DLD1 (cell line): Measurements from ENCODE around the gene ZDHHC1.

Source experiments
- in situ Hi-C: cut with HindIII; loops from 2 replicates; pipeline ENCODE4 v1.10.0; 2017; ENCODE audit warnings: low sequenced_read_pairs

Gene ZDHHC1, protein sequence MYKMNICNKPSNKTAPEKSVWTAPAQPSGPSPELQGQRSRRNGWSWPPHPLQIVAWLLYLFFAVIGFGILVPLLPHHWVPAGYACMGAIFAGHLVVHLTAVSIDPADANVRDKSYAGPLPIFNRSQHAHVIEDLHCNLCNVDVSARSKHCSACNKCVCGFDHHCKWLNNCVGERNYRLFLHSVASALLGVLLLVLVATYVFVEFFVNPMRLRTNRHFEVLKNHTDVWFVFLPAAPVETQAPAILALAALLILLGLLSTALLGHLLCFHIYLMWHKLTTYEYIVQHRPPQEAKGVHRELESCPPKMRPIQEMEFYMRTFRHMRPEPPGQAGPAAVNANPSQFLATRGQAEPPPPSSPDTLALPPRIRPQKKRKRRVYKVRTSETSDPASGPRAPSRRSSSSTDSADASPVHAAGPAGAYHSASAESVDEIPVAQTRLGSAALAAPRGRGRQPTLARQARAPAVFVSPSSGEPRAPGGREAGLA

DNA sequence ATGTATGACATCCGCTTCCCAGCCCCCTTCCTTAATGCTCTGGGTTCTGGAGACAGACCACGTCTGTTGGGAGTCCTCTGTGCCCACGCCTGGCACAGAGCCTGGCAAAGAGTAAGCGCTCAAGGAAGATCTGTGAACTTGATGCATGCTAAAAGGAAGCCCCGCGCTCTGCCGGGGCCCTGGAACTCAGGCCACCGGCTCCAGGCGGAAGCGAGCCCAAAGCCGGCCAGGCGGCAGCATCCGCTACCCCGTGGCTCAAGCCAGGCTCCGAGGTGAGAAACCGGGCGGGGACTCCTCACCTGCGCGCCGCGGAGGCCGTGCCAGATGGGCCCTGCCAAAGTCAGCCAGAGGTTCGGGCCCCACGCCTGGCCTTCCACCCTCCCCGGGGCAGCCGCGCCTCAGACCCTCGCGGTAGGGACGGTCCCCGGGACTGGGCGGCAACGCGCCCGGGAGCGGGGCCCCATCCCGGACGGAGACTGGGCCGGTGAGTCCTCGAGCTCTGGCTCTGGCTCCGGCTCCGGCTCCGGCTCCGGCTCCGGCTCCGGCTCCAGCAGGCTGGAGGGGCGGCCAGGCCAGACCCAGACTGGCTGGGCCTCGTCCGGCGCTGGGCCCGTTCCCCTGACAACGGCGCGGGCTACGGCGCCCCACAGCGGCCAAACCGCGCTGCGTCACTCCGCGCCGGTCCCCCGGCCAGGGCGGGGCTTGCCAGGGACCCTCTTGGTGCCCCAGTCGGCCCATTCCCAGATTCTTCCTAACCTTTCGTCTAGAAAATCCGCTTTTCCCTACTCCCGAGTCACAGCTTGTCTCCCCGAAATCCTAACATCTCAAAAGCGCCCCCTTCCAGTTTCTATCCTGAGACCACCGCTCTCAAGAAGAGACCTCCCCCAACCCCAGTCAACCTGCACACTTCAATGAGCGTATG is at the start of gene ZDHHC1:
ZDHHC1 (minus strand) TSS at position 606 of the 922 bp plus-strand sequence. CDS start 8,702 bp downstream, outside the sequence.
- in situ Hi-C loops = no loop called here

DNA sequence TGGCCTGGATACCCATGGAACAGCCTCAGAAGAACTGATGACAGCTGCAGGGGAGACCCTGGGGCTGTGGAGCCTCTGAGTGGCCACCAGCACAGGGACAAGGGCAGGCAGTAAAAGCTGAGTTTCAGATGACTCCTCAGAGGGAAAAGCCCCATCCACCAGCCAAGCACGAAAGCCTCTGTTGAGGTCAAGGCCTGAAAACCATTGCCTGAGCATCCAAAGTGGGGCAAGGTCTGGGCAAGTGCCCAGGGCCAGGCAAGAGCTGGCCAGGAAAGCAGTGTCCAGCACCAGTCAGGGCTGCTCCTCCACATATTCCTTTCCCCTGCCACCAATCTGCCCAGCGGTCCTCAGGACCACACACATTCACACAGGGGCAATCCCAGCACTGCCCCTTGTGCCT is 48.3 kb upstream of the ZDHHC1 start:
- in situ Hi-C loops = no loop called here

DNA sequence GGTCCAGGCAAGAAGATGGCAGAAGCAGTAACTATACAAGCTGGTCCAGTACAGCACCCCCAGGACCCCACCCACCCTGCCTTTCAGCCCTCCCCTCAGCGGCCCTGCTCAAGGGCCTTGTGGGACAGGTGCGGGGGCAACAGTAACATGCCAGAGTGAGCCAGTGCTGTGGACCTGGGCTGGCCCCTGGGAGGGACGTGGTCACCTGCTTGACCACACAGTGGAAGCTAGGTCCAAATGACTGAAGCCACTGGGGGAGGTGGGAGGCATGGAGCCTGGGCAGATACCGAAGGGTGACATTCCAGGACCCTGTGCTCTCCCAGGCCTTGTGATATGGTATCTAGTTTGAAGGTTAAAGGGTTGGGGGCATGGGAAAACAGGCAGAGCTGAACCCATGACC is 47.4 kb upstream of the ZDHHC1 start:
- in situ Hi-C loops = no loop called here

DNA sequence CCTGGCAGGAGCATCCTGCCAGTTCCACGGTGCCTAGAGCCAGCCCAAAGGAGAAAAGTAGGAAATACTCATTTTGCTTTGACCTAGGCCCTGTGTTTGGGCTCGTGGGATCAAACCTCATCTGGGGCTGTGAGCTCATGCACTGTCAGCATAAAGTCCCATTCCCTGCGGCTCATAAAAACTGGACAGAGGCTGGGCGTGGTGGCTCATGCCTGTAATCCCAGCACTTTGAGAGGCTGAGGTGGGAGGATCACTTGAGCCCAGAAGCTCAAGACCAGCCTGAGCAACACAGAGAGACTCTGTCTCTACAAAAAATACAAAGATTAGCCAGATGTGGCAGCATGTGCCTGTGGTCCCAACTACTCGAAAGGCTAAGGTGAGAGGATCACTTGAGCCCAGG is 46.8 kb upstream of the ZDHHC1 start:
- in situ Hi-C loops = no loop called here

DNA sequence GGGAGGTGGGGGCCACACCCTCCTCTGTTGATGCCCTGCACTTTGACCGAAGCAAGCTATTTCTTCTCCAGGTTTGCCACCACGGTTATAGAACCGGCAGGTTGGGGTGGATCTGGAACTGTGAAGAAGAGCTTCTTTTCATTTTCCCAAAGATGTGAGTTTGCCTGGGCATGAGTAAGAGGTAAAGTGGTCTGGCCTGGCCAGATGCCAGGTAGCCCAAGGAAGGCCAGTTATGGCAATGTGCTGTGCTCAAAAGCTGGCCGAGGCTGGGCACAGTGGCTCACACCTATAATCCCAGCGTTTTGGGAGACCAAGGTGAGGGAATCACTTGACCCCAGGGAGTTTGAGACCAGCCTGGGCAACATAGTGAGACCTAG is 46.0 kb upstream of the ZDHHC1 start:
- in situ Hi-C loops = no loop called here

DNA sequence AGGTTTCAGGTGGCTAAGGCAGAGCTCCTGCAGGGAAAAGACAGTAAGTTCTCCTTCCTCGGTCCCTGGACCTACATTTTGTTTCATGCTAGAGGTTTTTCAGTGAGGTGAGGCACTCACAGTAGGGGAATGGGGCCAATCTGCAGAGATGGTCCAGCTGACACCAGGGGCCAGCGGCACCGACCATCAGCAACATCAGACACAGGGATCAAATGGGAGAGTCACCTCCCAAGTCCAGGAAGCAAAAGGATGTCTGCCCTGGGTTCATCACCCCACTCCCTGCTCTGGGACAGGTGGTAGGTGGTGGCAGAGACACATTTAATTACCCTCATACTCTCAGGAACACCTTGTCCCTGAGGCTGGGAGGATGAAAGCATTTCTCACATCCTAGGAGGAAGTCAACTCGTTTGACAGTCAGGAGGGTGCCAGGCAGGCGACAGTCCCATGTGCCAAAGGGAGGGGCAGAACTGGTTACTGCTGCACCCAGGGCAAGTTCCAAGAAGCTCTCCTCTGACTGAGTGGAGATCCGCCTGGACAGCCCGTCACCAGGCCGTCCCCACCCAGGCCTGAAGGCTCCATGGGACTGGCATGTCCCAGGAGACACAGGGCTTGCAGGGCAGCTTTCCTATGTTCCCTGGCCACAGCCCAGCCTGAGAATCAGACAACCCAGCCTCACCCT is 45.5 kb upstream of the ZDHHC1 start:
- in situ Hi-C loops = no loop called here

DNA sequence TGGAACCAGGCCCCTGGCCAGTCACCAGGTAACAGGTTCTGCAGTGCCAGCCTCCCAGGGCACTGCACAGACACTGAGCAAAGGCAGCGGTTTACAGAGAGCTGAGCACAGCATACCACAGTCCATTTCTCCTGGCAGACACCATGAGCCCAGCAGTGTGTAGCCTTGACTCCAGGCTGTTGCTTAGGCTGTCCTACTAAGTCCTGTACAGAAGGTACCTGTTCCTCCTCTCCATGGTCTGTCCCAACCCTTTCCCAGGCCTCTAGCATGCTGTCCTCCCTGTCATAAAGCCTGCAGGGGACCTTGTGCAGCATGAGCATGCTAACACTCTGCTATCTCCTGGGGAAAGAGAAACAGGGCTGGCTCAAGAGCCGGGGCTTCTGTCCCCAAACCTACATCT is 44.7 kb upstream of the ZDHHC1 start:
- in situ Hi-C loops = no loop called here

DNA sequence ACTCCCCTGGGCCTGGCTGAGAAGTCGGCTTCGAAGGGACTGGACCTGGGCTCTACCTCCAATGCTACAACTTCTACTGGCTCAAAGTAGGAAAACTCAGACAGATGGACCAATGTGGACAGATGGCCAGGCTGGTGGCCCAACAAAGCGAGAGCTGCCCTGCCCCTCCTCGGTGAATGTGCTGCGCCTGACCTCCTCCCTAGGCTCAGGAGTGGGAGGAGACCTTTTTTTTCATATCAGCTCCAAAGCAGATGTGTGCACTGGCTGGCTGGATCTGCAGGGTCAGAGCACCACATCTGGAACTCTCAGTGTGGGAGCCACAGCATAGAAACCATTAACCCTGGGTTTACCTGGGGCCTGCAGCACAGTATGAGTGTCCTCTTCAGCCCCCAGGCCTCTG is 43.9 kb upstream of the ZDHHC1 start:
- in situ Hi-C loops = no loop called here

DNA sequence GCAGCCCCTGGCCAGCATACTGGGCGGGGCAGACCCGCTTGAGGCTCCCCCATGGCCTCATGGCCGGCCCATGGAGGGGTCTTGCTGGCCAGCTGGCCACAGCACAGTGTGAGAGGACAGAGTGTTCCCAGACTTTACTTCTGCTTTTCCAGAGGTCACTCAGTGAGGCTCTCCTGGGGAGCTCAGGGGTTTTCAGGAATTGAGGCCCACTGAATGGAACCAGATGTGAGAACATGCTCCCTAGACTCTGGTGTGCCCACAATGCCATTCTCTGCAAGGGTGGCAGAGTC is 43.5 kb upstream of the ZDHHC1 start:
- in situ Hi-C loops = no loop called here

DNA sequence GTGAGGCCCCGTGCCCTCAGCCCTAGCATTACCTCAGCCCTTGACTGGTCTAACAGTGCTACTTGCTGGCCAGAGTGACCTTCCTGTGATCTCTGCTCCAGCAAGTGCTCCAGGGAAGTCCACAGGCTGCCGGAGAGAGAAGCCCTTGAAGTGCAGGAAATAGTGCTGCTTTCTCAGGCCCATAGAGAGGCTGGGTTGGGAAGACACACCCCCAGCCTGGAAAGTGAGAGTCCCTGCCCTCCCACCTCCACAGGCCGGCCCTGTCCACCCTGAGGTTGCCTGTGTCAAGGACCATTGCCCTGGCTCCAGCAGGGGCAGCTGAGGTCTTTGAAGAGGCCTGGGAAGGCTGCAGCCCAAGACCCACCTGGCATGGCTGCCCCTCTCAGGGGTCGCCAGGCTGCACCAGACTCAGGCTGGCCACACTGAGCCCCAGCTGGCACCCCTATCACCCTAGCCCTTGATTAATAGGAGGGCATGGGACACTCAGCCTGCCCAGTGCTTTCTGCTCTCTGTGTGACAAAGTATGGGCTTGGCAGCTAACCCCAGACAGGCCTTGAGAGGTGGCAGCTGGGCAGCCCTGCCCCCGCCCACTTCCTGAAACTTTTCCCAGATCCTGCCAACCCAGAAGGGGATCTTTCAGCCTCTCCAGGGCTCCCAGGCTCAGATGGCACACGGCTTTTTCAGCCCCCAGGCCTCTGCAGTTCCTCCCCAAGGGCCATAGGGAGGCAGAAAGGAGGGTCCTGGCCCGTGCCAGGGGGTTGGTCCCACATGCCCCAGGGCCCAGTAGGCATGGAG is 43.0 kb upstream of the ZDHHC1 start:
- in situ Hi-C loops = no loop called here

DNA sequence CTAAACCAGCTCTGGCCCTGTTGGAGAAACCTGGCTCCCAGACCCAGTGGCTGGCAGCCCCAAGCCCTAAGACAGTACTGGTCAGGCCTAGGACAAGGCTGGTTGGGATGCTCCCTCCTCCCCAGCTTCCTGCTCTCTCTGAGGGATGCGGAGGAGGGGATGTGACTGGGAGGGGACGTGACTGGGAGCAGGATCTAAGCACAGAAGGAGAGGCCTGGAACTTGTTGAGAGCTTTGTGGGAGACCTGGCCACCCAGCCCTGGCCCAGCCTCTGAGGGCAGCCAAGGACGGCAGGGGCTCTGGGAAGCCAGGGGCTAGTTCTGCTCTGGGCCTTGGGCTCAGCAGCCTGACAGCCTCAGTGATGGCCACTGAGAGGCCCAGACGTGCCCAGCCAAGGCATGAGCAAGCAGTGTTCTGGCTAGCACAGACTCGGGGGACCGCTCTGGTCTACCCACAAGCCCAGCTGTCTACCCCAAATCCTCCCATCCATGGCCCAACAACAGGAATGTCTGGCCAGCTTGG is 41.9 kb upstream of the ZDHHC1 start:
- in situ Hi-C loops = no loop called here

DNA sequence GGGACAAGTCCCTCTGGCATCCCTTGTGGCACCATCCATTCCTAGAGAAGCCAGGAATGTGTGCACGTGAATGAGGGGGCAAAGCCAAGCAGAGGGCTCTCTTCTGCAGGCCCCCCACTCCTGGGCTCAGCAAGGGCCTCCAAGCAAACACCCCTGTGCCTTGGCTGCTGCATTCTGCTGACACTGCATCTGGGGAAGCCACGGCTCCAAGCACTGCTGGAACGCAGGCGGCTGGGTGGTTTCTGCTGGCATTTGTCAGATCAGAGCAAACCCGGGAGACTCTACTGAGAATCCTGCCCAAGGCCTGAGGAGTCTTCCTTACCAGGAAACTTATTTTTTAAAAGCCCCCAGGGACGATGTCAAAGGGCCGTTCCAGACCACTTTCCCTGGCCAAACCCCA is 41.3 kb upstream of the ZDHHC1 start:
- in situ Hi-C loops = no loop called here

DNA sequence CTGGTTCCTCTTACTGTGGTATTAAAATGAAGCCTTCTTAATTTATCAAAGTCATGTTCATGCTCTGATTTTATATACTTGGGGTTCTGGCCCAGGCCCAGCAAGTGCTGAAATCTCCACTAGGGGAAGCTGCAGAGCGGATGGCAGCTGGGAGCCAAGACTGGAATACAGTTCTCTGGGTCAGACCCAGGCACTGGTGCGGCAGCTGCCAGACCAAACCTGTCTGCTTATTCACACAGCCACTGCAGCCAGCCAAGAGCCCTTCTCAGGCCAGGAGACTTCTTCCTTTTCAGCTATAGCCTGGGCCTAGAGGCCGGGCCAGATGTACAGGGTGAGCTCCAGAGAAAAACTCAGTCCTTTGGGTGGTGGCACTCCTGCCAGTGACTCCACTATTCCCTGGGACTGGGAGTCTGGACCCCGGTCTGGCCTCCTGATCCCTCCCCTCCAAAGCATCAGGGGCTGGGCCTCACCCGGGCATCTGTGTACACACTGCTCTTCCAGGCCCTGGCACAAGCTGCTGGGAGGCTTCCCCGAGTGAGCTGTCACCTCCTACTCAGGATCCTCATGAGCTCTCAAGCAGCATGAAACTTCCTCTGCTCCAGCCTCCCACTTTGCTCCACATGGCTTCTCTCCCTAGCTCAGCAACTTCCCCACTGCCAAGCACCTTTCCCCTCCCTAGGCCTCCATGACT is 40.3 kb upstream of the ZDHHC1 start:
- in situ Hi-C loops = no loop called here

DNA sequence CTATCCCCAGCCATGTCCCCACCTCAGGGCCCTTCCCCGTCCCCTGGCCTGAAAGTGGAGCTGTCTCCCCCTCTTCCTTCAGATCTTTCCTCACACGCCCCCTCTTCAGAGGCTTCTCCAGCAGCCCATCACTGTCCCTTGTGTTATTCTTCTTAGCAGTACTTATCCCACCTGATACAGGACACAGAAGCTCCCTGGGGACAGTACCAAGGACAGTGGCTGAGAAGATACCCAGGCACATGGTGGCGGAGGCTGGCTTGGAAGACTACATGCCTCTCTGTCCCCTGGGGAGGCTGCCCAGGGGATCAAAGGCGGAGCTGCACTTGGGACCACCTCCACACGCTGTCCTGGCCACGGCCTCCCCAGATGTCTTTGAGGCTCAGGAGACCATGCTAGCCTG is 38.6 kb upstream of the ZDHHC1 start:
- in situ Hi-C loops = no loop called here

DNA sequence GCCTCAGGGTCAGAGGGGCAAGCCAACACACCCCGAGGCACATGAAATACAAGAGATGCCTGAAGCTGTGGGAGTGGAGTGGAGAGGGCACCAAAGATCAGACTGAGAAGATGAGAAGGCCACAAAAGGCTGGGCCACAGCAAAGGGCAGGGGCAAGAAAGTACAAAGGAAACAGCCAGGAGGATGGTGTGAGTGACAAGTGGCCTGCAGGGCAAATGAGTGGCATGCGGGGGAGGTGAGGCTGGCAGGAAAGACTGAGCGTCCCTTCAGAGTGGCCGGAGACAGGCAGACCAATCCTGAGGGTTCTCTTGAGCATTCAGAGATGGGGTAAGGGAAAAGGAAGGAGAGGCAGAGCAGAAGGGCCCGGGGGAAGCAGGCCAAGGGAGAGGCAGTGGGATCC is 37.8 kb upstream of the ZDHHC1 start:
- in situ Hi-C loops = no loop called here

DNA sequence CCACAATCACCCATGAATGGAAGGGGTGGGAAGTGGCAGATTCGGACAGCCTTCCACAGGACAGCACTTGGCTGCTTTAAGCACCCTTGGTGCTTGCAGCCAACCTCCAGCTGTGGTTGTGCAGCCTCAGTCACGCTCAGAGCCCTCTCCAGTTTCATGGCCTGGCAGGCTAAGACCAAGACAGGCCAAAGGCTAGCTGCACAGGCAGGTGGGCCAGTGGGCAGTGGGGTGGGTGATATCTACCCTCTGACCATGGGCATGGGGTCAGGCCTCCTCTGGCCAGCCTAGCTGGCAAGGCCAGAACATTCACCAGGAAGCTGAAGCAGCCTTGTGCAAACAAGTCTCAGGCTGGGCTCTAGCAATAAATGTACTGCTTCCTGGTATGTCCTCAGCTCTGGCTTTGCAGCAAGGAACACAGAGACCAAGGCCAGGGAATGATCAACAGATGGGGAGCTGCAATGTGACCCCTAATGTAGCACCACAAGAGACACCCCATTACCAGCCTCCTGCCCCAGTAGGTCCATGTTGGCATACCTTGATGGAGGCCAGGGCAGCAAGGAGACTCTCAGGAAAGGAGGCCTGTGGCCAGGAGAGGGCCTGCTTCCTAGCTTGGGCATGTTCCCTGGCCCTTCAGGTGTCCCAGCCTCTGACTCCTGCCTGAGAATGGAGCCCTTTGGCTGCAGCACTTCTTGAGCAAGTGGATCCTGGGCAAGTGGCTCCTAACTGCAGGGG is 35.6 kb upstream of the ZDHHC1 start:
- in situ Hi-C loops = no loop called here

DNA sequence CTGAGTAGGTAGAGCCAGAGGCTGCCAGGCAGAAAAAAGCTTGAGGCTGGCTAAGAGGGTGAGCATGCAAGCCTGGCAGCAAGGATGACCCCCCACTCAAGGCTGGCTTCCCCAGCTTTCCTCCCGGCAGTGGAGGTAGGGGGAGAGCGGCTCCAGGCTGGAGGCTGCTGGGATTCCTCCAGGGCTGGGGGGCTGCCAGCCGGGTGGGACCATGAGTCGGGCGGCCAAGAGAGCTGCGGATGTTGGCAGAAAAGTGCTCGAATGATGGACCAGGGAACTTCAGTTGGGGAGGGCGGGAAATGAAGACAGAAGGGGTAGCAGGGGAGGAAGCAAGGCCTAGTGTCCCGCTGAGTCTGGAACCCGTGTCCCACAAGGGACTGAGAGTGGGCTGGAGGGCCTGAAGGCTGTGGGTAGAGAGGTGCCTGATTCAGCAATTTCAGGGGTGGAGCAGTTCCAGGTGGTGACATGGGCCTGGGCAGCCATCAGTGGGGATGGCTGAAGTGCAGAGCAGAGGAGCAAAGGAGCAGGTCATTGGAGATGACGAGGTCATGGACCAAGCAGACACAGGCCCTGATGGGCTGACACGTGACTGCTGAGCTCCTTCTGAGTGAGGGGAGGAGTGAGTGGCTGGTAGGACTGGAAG is 34.9 kb upstream of the ZDHHC1 start:
- in situ Hi-C loops = no loop called here

DNA sequence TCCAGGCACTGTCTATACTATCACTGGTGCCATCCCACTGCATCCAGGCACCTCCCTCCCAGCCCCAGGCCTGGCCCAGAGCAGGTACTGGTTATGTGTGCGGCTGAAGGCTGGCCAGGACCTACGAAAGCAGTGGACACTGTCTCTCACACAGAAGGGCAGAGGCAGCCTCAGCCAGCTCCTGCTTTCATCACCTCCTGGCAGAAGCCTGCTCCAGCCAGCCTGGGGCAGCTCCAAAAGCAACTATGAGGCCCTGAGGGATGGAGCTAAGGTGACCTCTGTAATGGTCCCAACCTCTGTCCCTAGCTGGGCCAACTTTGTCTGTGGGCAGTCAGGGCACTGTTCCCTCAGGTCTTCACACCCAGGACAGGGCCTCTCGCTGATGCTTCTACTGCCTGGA is 33.5 kb upstream of the ZDHHC1 start:
- in situ Hi-C loops = loop anchor here (10.0 kb wide), 1 partner anchor 185 kb away; no protein-coding TSS in a partner anchor

DNA sequence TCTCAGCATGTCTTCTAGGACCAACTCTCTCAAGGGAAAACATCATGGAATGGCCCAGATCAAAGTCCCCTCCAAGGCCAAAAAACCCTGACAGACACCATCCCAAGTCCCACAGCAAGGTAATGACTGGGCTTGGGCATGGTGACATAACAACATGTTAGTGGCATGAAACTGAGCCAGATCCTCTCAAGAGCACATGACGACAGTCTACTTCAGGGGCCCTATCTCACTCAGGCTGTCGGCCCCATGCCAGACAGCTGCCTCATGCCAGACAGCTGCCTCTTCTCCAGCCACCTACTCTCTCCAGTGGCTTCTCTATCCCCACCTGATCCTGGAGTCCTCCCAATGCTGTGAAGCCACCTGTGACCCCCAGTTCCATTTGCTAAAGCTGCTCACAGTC is 33.1 kb upstream of the ZDHHC1 start:
- in situ Hi-C loops = loop anchor here (10.0 kb wide), 1 partner anchor 185 kb away; no protein-coding TSS in a partner anchor
